Bronchial epithelial cell (primary cell): Measurements from ENCODE around the gene GAL3ST1. TPM values are rescaled to one million over a fixed set of nuclear protein-coding genes. Genes with fewer than 3 reads are reported as not detected.

Experiments
- DNase-seq: peaks from one replicate; pipeline ENCODE4 v3.0.0-alpha.2; 2010; ENCODE audit warnings: low read depth
- FAIRE-seq: peaks from 2 replicates; lab custom pipeline; 2011; peaks lifted over from hg19 to GRCh38; lab: Jason Lieb, UNC
- H3K27me3 ChIP-seq: 2 replicates; pipeline ENCODE4 v1.5.1; 2011; ENCODE audit warnings: low read length; ENCODE audit not compliant: control insufficient read depth, insufficient read depth
- H3K36me3 ChIP-seq: 2 replicates; pipeline ENCODE4 v1.5.1; 2011; ENCODE audit warnings: low read length; ENCODE audit not compliant: control insufficient read depth, insufficient read depth
- H3K4me3 ChIP-seq: 2 replicates; pipeline ENCODE4 v1.5.1; 2011; ENCODE audit warnings: mild to moderate bottlenecking, low read depth, low read length, control low read depth
- total RNA-seq: library from RNA; depleted of rRNA; stranded (reverse); fragments of >200 nt; gene quantifications from 2 replicates; pipeline ENCODE4 v1.2.1, GENCODE V29; 2014
- TF ChIP-seq, protein P1 (sequence below): IDR thresholded peaks from 2 replicates; pipeline ENCODE4 v1.5.1; 2011; ENCODE audit warnings: mild to moderate bottlenecking, moderate library complexity, low read length, control low read depth, inconsistent platforms; ENCODE audit not compliant: insufficient read depth, severe bottlenecking

The GAL3ST1 gene
- total RNA-seq, 1 donor from 2014 or later: 0.26 TPM

DNA sequence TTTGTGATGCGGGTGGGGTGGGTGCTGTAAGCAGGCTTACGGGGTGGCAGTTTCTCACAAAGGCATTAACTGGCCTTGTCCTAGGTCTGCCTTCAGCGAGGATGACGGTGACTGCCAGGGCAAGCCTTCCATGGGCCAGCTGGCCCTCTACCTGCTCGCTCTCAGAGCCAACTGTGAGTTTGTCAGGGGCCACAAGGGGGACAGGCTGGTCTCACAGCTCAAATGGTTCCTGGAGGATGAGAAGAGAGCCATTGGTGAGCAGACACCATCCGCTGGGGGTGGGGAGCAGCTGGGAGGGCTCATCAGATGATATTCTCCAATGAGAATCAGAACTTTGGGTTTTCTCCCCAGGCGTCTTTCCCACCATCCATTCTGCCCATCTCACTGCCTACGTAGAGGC is 38.3 kb upstream of the GAL3ST1 start:
- no peak for FAIRE-seq
- no peaks in the 10 kb centered on the region for H3K27me3 ChIP-seq
- TF ChIP-seq, protein P1, sequence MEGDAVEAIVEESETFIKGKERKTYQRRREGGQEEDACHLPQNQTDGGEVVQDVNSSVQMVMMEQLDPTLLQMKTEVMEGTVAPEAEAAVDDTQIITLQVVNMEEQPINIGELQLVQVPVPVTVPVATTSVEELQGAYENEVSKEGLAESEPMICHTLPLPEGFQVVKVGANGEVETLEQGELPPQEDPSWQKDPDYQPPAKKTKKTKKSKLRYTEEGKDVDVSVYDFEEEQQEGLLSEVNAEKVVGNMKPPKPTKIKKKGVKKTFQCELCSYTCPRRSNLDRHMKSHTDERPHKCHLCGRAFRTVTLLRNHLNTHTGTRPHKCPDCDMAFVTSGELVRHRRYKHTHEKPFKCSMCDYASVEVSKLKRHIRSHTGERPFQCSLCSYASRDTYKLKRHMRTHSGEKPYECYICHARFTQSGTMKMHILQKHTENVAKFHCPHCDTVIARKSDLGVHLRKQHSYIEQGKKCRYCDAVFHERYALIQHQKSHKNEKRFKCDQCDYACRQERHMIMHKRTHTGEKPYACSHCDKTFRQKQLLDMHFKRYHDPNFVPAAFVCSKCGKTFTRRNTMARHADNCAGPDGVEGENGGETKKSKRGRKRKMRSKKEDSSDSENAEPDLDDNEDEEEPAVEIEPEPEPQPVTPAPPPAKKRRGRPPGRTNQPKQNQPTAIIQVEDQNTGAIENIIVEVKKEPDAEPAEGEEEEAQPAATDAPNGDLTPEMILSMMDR: no peak
- no peak for DNase-seq
- no peaks in the 10 kb centered on the region for H3K36me3 ChIP-seq
- H3K4me3 ChIP-seq: no peak overlapping the region

GRCh38 chr22:30611197-30611596 is 36.7 kb upstream of the GAL3ST1 start:
- no peaks in the 10 kb centered on the region for H3K27me3 ChIP-seq

DNA sequence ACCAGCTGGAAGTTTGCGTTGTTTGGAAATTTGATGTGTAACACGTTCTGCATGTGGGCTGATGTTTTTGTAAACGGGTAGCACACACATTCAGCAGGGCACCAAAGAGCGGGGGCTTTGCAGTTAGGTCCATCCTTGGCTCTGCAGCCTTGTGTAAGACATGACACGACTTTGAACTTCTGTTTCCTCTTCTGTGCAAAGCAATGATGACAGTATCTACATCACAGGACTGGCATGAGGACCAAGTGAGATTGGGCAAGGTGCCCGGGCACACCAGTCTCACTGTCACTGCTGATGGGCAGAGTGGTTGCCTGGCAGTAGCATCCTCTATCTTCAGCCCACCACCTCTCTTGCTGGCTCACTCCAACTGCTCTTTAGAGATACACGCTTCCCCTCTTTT is 35.8 kb upstream of the GAL3ST1 start:
- TF ChIP-seq, protein P1: no peak
- no peaks in the 10 kb centered on the region for H3K27me3 ChIP-seq
- H3K4me3 ChIP-seq: no peak overlapping the region
- DNase-seq: no peak
- FAIRE-seq: peak; percentile 92
- H3K36me3 ChIP-seq: no peaks in the 10 kb centered on the region

More at GRCh38 chr22:30611197-30611596, 36.7 kb upstream of the GAL3ST1 start:
- peak; percentile 13 for FAIRE-seq
- H3K4me3 ChIP-seq: no peak overlapping the region
- H3K36me3 ChIP-seq: no peaks in the 10 kb centered on the region
- peak; percentile 51 for DNase-seq
- TF ChIP-seq, protein P1: no peak

DNA sequence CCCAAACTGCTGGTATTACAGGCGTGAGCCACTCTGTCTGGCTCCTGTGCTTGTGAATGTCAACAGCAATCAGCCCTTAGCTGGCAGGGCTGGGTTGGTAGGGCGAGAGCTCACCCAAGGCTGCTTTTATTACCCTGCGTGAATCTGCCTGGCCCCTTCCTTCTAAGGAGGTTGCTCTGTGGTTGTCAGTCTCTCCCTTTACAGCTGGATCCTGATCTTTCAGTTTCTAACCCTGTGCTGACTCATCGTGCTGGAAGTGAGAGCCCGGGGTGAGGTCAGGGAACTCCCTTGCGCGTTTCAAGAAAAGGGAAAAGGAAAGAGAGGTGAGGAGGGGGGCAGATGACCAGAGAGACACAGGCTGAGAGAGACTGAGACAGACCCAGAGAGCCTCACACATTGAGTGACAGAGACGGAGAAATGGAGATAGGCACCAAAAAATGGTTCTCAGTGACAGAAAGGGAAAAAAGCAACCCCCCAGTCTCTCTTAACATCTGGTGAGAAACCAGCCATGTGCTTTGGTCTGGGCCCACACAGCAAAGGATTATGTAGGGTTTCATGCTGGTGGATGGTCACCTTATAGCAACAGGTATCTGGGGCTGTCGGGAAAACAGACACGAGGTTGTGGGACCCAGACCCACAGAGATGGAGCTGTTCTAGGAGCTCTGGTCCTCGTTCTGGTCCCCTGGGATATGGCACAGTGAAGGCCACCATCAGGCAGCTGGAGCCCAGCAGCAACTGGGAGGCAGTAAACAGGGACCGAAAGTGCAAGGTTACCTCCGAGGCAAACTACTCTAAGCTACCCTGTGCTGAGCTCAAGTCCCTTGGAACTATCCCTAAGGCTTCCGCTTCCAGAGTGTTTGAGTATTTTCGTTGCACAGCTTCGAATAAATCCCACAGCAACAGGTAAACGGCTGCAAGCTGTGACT is 35.1 kb upstream of the GAL3ST1 start:
- no peaks in the 10 kb centered on the region for H3K27me3 ChIP-seq
- FAIRE-seq (no peak), DNase-seq (peak; percentile 81)
- H3K4me3 ChIP-seq: no peak overlapping the region
- TF ChIP-seq, protein P1: no peak
- no peaks in the 10 kb centered on the region for H3K36me3 ChIP-seq

DNA sequence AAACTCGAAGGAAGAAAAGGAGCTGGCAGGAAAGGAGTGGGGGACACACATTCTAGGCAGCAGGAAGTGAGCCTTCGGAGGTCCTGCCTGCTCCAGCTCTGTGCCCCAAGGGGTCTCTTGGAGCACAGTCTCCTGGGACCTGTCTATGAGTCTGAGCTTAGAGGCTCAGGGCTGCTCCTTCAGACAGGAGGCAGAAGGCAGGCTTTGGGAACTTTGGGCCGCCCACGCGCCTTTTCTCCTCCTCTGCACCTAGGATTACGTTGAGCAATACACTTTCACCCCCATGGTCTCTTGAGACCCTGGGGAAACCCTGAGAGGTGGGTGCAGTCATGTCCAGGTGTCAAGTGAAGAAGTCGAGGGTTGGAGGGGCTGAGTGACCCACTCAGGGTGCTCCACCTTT is 33.5 kb upstream of the GAL3ST1 start:
- no peaks in the 10 kb centered on the region for H3K36me3 ChIP-seq
- no peak overlapping the region for H3K4me3 ChIP-seq
- no peaks in the 10 kb centered on the region for H3K27me3 ChIP-seq
- DNase-seq (no peak), FAIRE-seq (no peak)
- TF ChIP-seq, protein P1: no peak
